CD8-positive, alpha-beta memory T cell (primary cell): Measurements from ENCODE around the gene SUB1. TPM values are rescaled to one million over a fixed set of nuclear protein-coding genes. Genes with fewer than 3 reads are reported as not detected.

ENCODE experiments used
- CTCF ChIA-PET: fragments of 350-600 bp; sonication (Branson Sonifier 250); formaldehyde crosslinking; loops from one replicate; lab custom pipeline; 2021; ENCODE audit warnings: antibody characterized with exemption; lab: Charles Lee
- POLR2A ChIA-PET: fragments of 350-600 bp; sonication (Branson Sonifier 250); formaldehyde crosslinking; loops from one replicate; lab custom pipeline; 2021; ENCODE audit warnings: antibody characterized with exemption; lab: Charles Lee
- DNase-seq, 5 donors: peaks; one replicate each; pipeline versions ENCODE4 v3.0.0 to v3.0.0-alpha.2; 2020 to 2022; ENCODE audit warnings: mixed read lengths in 1 of 5
- H3K27ac ChIP-seq: one replicate; pipeline ENCODE4 v1.7.0; 2013; ENCODE audit warnings: low read depth, mild to moderate bottlenecking, low read length, moderate library complexity
- H3K27me3 ChIP-seq: 2 replicates; pipeline ENCODE4 v1.7.0; 2013; ENCODE audit warnings: low read length, mild to moderate bottlenecking; ENCODE audit not compliant: insufficient read depth, poor library complexity, severe bottlenecking
- H3K36me3 ChIP-seq: 2 replicates; pipeline ENCODE4 v1.7.0; 2013; ENCODE audit warnings: mild to moderate bottlenecking, low read length, moderate library complexity; ENCODE audit not compliant: insufficient read depth
- H3K4me1 ChIP-seq: 2 replicates; pipeline ENCODE4 v1.7.0; 2013; ENCODE audit warnings: mild to moderate bottlenecking, low read length, moderate library complexity; ENCODE audit not compliant: insufficient read depth
- H3K4me3 ChIP-seq: 2 replicates; pipeline ENCODE4 v1.7.0; 2013; ENCODE audit warnings: mild to moderate bottlenecking, low read length
- H3K9me3 ChIP-seq: 2 replicates; pipeline ENCODE4 v1.7.0; 2013; ENCODE audit warnings: mild to moderate bottlenecking, low read length
- H3K27ac Mint-ChIP-seq, 8 donors: one replicate each; pipeline ENCODE4 v1.8.0; 2020 to 2021; ENCODE audit warnings: mixed read lengths in 8 of 8, mild to moderate bottlenecking in 6 of 8, inconsistent platforms in 3 of 8, moderate library complexity in 3 of 8
- H3K27me3 Mint-ChIP-seq, 2 donors: one replicate each; pipeline ENCODE4 v1.8.0; 2020 to 2021; ENCODE audit warnings: mixed read lengths in 2 of 2, mild to moderate bottlenecking in 1 of 2, moderate library complexity in 1 of 2
- H3K36me3 Mint-ChIP-seq, 3 donors: one replicate each; pipeline ENCODE4 v1.8.0; 2020 to 2021; ENCODE audit warnings: mixed read lengths in 3 of 3, inconsistent platforms in 1 of 3, mild to moderate bottlenecking in 1 of 3
- H3K4me1 Mint-ChIP-seq, 3 donors: one replicate each; pipeline ENCODE4 v1.8.0; 2020 to 2021; ENCODE audit warnings: mixed read lengths in 3 of 3, inconsistent platforms in 1 of 3, mild to moderate bottlenecking in 1 of 3
- H3K4me3 Mint-ChIP-seq, 7 donors: one replicate each; pipeline ENCODE4 v1.8.0; 2020 to 2021; ENCODE audit warnings: mixed read lengths in 7 of 7, mild to moderate bottlenecking in 6 of 7, moderate library complexity in 4 of 7, inconsistent platforms in 2 of 7
- H3K9me3 Mint-ChIP-seq, 5 donors: one replicate each; pipeline ENCODE4 v1.8.0; 2020 to 2022; ENCODE audit warnings: mixed read lengths in 5 of 5, mild to moderate bottlenecking in 3 of 5, moderate library complexity in 2 of 5, inconsistent platforms in 1 of 5
- polyA plus RNA-seq: library from polyadenylated mRNA; unstranded; fragments of 300-500 nt; fragmentation: Illumina TruSeq; gene quantifications from one replicate; pipeline ENCODE4 v1.2.3, GENCODE V29; 2021
- total RNA-seq, 2 experiments: library from RNA; stranded (reverse); gene quantifications; one replicate each; pipeline ENCODE4 v1.2.3, GENCODE V29; 2021

The SUB1 gene
- total and polyA plus RNA-seq, 3 experiments from 2014 or later, result 476 to 511 (median 484) TPM

DNA sequence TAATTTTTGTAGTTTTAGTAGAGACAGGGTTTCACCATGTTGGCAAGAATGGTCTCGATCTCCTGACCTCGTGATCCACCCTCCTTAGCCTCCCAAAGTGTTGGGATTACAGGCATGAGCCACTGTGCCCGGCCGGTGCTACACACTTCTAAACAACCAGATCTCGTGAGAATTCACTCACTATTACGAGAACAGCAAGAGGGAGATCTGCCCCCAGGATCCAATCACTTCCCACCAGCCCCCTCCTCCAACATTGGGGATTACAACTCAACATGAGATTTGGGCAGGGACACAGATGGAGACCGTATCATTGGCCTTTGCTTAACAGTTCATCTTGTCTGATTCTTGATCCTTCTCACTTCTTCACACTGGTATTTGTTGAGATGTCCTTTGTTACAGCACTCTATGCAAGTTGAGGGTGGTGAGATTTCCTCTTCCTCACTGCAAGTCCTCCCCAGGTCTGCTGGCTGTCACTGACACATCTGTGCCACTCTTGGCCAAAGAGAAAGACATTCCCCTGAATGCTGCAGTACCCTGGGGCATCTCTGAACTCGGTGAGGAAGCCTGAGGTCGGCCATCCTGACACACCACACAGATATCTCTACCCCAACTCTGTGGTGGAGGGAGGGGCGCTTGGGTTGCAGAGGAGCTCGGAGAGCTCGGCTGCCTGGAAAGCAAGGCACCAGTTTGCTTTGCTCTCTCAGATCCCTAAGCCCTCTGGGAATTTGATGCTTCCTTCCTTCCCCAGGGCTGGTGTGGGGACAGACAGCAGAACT lies 4.2 kb upstream of the SUB1 start:
- Histone ChIP-seq H3K27me3 (no peaks in the 10 kb centered on the region), H3K27ac (no peak overlapping the region), H3K4me1 (peaks cover 27% of the 10 kb centered on the region), H3K4me3 (no peak overlapping the region), H3K9me3 (no peaks in the 10 kb centered on the region), H3K36me3 (no peaks in the 10 kb centered on the region)
- Mint-ChIP-seq H3K4me3 (peak overlapping the region in 4 of 7 donors; percentile 17 to 38 (median 28)), H3K27me3 (peaks cover 0 to 2% of the 10 kb centered on the region in 2 donors), H3K4me1 (peaks cover 40 to 53% (median 46%) of the 10 kb centered on the region in 3 donors), H3K36me3 (peaks cover 0 to 6% (median 0%) of the 10 kb centered on the region in 3 donors), H3K27ac (peak overlapping the region in 6 of 8 donors; percentile 9 to 85 (median 64)), H3K9me3 (peaks cover 0 to 2% (median 0%) of the 10 kb centered on the region in 5 donors)
- ChIA-PET POLR2A (no interaction called here), CTCF (no interaction called here)
- DNase-seq, result no peak

DNA sequence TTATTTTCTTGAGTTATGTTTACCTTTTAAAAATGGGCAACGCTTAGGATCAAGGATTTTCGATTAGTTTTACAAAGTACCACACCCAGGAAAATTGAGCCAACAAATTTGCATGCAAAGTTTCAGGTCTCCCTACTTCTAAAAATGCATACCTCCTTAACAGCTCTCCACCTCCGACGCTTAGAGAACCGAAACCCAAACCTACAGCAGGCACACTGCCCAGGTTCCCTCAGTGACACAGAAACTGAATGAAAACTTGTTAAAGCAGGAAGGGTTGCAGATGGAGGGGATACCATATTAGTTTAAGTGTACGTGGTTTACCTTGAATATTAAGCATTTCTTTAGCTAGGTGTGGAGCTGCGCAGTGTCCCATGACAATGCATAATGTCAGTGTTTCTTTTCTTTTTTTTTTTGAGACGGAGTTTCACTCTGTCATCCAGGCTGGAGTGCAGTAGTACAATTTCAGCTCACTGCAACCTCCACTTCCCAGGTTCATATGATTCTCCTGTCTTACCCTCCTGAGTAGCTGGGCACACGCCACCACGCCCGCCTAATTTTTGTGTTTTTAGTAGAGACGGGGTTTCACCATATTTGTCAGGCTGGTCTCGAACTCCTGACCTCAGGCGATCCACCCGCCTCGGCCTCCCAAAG lies 1.6 kb upstream of the SUB1 start:
- Mint-ChIP-seq H3K4me1 (peaks cover 59 to 72% (median 71%) of the 10 kb centered on the region in 3 donors), H3K27ac (peak overlapping the region; percentile 6 to 96 (median 81)), H3K27me3 (peaks cover 0 to 2% of the 10 kb centered on the region in 2 donors), H3K36me3 (peaks cover 0 to 15% (median 0%) of the 10 kb centered on the region in 3 donors), H3K9me3 (peaks cover 0 to 2% (median 0%) of the 10 kb centered on the region in 5 donors), H3K4me3 (peak overlapping the region; percentile 68 to 100 (median 77))
- DNase-seq, result peak in 1 of 5 donors; percentile 11
- H3K9me3 ChIP-seq, result no peaks in the 10 kb centered on the region
- peaks cover 47% of the 10 kb centered on the region for H3K4me1 ChIP-seq
- POLR2A ChIA-PET, result interaction anchor here (0.6 kb wide), 2 partner anchors 70 to 419 kb away, joined by 3 read pairs; no protein-coding TSS in a partner anchor
- no peaks in the 10 kb centered on the region for H3K27me3 ChIP-seq
- no peak overlapping the region for H3K27ac ChIP-seq
- no peaks in the 10 kb centered on the region for H3K36me3 ChIP-seq
- CTCF ChIA-PET, result interaction anchor here (1.4 to 3.5 kb wide), 3 partner anchors 28 to 93 kb away, joined by 3 to 31 read pairs (median 5); no protein-coding TSS in a partner anchor
- peak overlapping the region; percentile 30 for H3K4me3 ChIP-seq

DNA sequence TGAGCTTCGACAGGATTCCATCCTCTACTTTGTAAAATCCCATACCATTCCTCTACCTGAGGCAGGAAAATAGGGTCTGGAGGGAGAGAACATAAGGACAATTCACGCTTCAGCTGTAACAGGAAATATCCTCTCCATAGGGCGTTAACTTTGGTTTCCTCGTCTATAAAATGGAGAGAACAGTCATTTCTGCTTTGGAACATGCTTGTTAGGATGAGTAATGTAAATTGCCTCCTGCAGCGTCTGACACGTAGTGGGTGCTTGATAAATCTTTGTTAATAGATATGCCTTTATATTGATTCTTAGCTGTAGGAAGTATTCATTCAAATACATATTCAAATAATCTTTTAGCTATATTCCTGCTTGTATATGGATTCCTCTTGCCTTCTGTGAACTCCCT lies 711 bp upstream of the SUB1 start:
- no peaks in the 10 kb centered on the region for H3K27me3 ChIP-seq
- H3K4me3 ChIP-seq, result no peak overlapping the region
- ChIA-PET CTCF (interaction anchor here (0.7 to 3.5 kb wide), 7 partner anchors 27 to 272 kb away, joined by 3 to 31 read pairs (median 3); partner anchors contain the start of gene MTMR12), POLR2A (interaction anchor here (1.0 to 1.3 kb wide), 4 partner anchors 10 to 140 kb away, joined by 3 to 8 read pairs (median 4); partner anchors contain the start of gene ZFR)
- Mint-ChIP-seq H3K27ac (peak overlapping the region; percentile 27 to 100 (median 97)), H3K4me3 (peak overlapping the region; percentile 90 to 100 (median 98)), H3K27me3 (peaks cover 0 to 2% of the 10 kb centered on the region in 2 donors), H3K9me3 (peaks cover 0 to 2% (median 0%) of the 10 kb centered on the region in 5 donors), H3K4me1 (peaks cover 63 to 80% (median 76%) of the 10 kb centered on the region in 3 donors), H3K36me3 (peaks cover 0 to 24% (median 0%) of the 10 kb centered on the region in 3 donors)
- no peak for DNase-seq
- H3K4me1 ChIP-seq, result peaks cover 52% of the 10 kb centered on the region
- H3K9me3 ChIP-seq, result no peaks in the 10 kb centered on the region
- H3K27ac ChIP-seq, result no peak overlapping the region
- H3K36me3 ChIP-seq, result peaks cover 5% of the 10 kb centered on the region

DNA sequence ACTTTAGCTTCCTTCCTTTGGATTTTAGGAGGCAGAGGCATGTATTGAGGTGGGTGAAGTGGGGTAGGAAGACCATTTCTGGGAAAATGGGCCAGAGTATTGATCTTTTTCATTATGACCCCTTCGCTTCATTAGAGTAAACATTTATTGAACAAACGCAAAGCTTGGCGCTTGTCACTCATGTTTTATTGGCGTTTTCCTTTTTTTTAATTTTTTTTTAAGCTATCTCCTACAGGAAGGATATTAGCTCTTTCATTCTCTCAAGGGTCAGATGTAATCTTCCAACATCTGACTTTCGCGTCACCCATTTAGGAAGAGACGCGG lies 273 bp upstream of the SUB1 start:
- ChIA-PET POLR2A (interaction anchor here (0.9 to 1.3 kb wide), 5 partner anchors 10 to 140 kb away, joined by 3 to 8 read pairs (median 4); partner anchors contain the start of gene ZFR), CTCF (interaction anchor here (0.7 to 3.5 kb wide), 7 partner anchors 27 to 272 kb away, joined by 3 to 31 read pairs (median 3); partner anchors contain the start of gene MTMR12)
- Mint-ChIP-seq H3K4me3 (peak overlapping the region; percentile 90 to 100 (median 98)), H3K27ac (peak overlapping the region; percentile 95 to 100 (median 98)), H3K36me3 (peaks cover 0 to 27% (median 0%) of the 10 kb centered on the region in 3 donors), H3K27me3 (peaks cover 0 to 2% of the 10 kb centered on the region in 2 donors), H3K4me1 (peaks cover 64 to 85% (median 79%) of the 10 kb centered on the region in 3 donors), H3K9me3 (peaks cover 0 to 2% (median 0%) of the 10 kb centered on the region in 5 donors)
- Histone ChIP-seq H3K27ac (peak overlapping the region; percentile 100), H3K27me3 (no peaks in the 10 kb centered on the region), H3K4me3 (peak overlapping the region; percentile 93), H3K9me3 (no peaks in the 10 kb centered on the region), H3K36me3 (peaks cover 6% of the 10 kb centered on the region), H3K4me1 (peaks cover 53% of the 10 kb centered on the region)
- no peak for DNase-seq

DNA sequence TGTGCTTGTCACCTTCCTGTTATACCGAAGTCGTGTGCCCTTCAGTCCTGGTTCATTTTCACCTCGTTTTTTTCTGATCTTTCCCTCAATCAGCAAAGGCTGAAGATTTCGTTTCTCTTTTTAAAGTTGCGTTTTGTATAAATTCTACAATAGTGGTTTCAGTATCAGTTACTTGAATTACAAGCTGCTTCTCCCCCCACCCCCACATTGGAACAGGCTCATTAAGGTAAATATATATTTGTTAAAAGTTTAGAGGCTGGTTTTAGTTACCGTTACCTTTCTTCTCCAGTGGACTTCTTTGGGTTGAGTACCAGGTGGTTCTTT lies 881 bp downstream of the SUB1 start:
- peak overlapping the region; percentile 95 to 100 (median 98) for H3K27ac Mint-ChIP-seq
- H3K4me1 Mint-ChIP-seq, result peaks cover 64 to 86% (median 82%) of the 10 kb centered on the region in 3 donors
- ChIA-PET CTCF (interaction anchor here (0.9 to 1.6 kb wide), 5 partner anchors 26 to 135 kb away, joined by 3 to 7 read pairs (median 4); no protein-coding TSS in a partner anchor), POLR2A (interaction anchor here (0.6 to 0.8 kb wide), 2 partner anchors 55 to 349 kb away, joined by 3 to 4 read pairs; no protein-coding TSS in a partner anchor)
- H3K36me3 ChIP-seq, result peaks cover 10% of the 10 kb centered on the region
- peaks cover 57% of the 10 kb centered on the region for H3K4me1 ChIP-seq
- H3K27me3 ChIP-seq, result no peaks in the 10 kb centered on the region
- H3K9me3 Mint-ChIP-seq, result peaks cover 0 to 2% (median 0%) of the 10 kb centered on the region in 5 donors
- H3K27me3 Mint-ChIP-seq, result peaks cover 0 to 2% of the 10 kb centered on the region in 2 donors
- DNase-seq, result no peak
- H3K4me3 ChIP-seq, result peak overlapping the region; percentile 93
- peak overlapping the region; percentile 100 for H3K27ac ChIP-seq
- peak overlapping the region; percentile 90 to 100 (median 98) for H3K4me3 Mint-ChIP-seq
- H3K9me3 ChIP-seq, result no peaks in the 10 kb centered on the region
- peaks cover 0 to 34% (median 5%) of the 10 kb centered on the region in 3 donors for H3K36me3 Mint-ChIP-seq

DNA sequence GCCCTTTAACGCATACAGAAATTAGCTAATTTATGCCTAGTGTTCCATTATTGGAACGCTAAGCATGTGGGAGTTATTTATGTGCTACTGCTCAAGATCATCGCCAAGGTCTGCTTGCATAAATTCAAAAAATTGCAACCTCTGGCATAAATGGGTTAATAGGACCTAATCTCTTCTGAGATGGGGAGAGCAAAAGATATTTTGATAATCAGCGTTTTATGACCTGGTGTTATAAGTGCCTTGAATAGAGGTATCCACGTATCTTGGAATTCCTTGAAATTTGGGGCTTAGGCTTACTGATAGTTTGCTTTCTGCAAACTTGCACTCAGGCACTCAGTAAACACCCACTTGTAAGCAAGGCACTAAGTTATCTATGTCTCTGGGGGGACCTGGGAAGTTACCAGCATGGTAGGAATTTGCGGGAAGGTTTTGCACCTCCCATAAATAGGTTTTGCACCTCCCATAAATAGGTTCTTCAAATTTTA lies 1.8 kb downstream of the SUB1 start:
- no peak overlapping the region for H3K27ac ChIP-seq
- peak overlapping the region; percentile 93 for H3K4me3 ChIP-seq
- POLR2A ChIA-PET, result interaction anchor here (1.2 kb wide), 1 partner anchor 56 kb away, joined by 3 read pairs; no protein-coding TSS in a partner anchor
- peaks cover 0 to 2% (median 0%) of the 10 kb centered on the region in 5 donors for H3K9me3 Mint-ChIP-seq
- peaks cover 0 to 42% (median 10%) of the 10 kb centered on the region in 3 donors for H3K36me3 Mint-ChIP-seq
- DNase-seq, result no peak
- H3K36me3 ChIP-seq, result peaks cover 19% of the 10 kb centered on the region
- H3K27ac Mint-ChIP-seq, result peak overlapping the region in 6 of 8 donors; percentile 95 to 99 (median 98)
- H3K9me3 ChIP-seq, result no peaks in the 10 kb centered on the region
- H3K4me1 ChIP-seq, result peaks cover 64% of the 10 kb centered on the region
- H3K27me3 ChIP-seq, result no peaks in the 10 kb centered on the region
- peak overlapping the region; percentile 90 to 100 (median 98) for H3K4me3 Mint-ChIP-seq
- CTCF ChIA-PET, result interaction anchor here (0.9 to 6.9 kb wide), 6 partner anchors 25 to 136 kb away, joined by 3 to 174 read pairs (median 5); no protein-coding TSS in a partner anchor
- peaks cover 66 to 87% (median 82%) of the 10 kb centered on the region in 3 donors for H3K4me1 Mint-ChIP-seq
- H3K27me3 Mint-ChIP-seq, result peaks cover 0 to 2% of the 10 kb centered on the region in 2 donors

DNA sequence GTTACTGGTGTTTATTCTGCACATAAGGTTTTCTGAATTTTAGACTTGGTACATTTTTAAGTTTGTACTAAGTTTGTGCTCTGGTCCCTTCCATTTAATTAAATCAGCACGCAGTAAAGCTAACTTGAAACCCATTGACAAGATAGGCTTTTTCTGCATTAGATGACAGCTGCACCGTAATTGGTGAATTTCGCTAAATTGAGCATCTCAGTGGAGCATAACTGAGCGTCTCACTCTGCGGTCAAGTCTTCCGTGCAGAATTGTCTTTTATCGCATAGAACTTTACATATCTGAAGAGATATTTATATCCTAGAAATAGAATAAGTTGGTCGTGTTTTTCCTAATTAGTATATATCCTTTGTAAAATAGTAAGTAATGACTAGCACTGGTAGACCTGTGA lies 4.1 kb downstream of the SUB1 start:
- Histone ChIP-seq H3K27ac (no peak overlapping the region), H3K36me3 (peaks cover 40% of the 10 kb centered on the region), H3K9me3 (no peaks in the 10 kb centered on the region), H3K4me3 (no peak overlapping the region), H3K4me1 (peaks cover 54% of the 10 kb centered on the region), H3K27me3 (no peaks in the 10 kb centered on the region)
- Mint-ChIP-seq H3K4me1 (peaks cover 64 to 86% (median 81%) of the 10 kb centered on the region in 3 donors), H3K36me3 (peaks cover 0 to 64% (median 23%) of the 10 kb centered on the region in 3 donors), H3K27ac (peak overlapping the region in 2 of 8 donors; percentile 10 to 76), H3K4me3 (peak overlapping the region in 2 of 7 donors; percentile 41 to 61), H3K9me3 (peaks cover 0 to 2% (median 0%) of the 10 kb centered on the region in 5 donors), H3K27me3 (peaks cover 0 to 2% of the 10 kb centered on the region in 2 donors)
- POLR2A ChIA-PET, result interaction anchor here (1.2 to 1.7 kb wide), 3 partner anchors 58 to 144 kb away, joined by 5 to 12 read pairs (median 9); partner anchors contain the start of gene ZFR
- CTCF ChIA-PET, result interaction anchor here (0.8 to 6.9 kb wide), 37 partner anchors 10 to 416 kb away, joined by 3 to 174 read pairs (median 4); partner anchors contain the start of genes GOLPH3 and ZFR
- DNase-seq, result no peak
